GM18505 (cell line): ENCODE data around the gene TSHZ2.
"Not testable (repeated sequence)": the region's sequence is repeated elsewhere in the genome, so short reads cannot be mapped to it uniquely, and the experiment has no call there.

Experiments
- ATAC-seq: cut with Tn5 transposase; IDR thresholded peaks from one replicate; pipeline ENCODE4 v1.9.1; 2021; ENCODE audit not compliant: unreplicated experiment
- POLR2A ChIP-seq: IDR thresholded peaks from 4 replicates; pipeline ENCODE4 v1.6.1; 2011; ENCODE audit warnings: borderline replicate concordance; ENCODE audit not compliant: insufficient read depth, insufficient read length; ENCODE audit errors: extremely low read depth

The TSHZ2 gene

GRCh38 chr20:53013847-53014246 lies 41.7 kb downstream of the TSHZ2 start:
- no peak for TF ChIP-seq POLR2A

GRCh38 chr20:53016071-53016470 lies 43.9 kb downstream of the TSHZ2 start:
- no peak for TF ChIP-seq POLR2A
- no peak for ATAC-seq

More at GRCh38 chr20:53013847-53014246, 41.7 kb downstream of the TSHZ2 start:
- no peak for ATAC-seq

- no peak for ATAC-seq
- TF ChIP-seq POLR2A, result no peak
Observed at GRCh38 chr20:53016534-53017042, 44.4 kb downstream of the TSHZ2 start.

DNA sequence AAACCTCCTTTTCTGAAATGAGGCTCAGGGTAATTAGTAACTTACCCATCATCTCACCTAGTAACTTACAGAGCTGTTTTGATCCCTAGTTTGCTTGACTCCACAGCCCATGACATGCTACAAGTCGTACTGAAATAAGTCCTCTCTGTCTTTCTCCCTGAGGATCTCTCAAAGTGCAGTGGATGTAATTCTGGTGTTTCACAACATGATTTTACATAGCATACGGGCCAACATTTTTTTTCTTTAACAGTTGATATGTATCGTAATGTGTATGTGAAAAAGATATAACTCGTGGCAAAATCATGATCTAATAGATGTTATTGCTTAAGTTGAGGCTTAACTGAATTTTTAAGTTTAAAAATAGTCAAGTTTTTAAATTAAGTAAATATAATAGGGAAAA lies 45.0 kb downstream of the TSHZ2 start:
- TF ChIP-seq POLR2A, result no peak
- ATAC-seq, result no peak

DNA sequence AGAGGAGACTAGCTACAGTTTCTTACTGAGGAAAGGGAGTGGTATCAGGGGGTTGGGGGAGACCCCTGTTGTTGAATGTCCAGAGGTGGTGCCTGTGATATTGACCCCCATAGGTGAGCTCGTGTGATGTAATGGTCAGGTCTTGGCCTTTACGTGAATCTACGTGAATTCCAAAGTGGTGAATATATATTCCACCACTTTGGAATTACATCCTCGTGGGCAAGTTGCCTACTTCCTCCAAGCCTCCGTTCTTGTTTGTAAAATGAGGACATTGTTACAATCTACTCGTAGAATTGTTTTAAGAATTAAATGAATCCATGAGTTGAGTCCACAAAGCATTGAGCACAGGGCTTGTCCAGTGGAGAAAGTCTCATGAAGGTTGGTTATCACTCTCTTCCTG lies 47.3 kb downstream of the TSHZ2 start:
- TF ChIP-seq POLR2A, result no peak
- ATAC-seq, result no peak

- no peak for ATAC-seq
- no peak for TF ChIP-seq POLR2A
Observed at GRCh38 chr20:53020376-53020775, 48.2 kb downstream of the TSHZ2 start.

GRCh38 chr20:53020834-53021233 lies 48.7 kb downstream of the TSHZ2 start:
- ATAC-seq, result no peak
- no peak for TF ChIP-seq POLR2A

GRCh38 chr20:53021934-53022333 lies 49.8 kb downstream of the TSHZ2 start:
- TF ChIP-seq POLR2A, result no peak
- ATAC-seq, result no peak

DNA sequence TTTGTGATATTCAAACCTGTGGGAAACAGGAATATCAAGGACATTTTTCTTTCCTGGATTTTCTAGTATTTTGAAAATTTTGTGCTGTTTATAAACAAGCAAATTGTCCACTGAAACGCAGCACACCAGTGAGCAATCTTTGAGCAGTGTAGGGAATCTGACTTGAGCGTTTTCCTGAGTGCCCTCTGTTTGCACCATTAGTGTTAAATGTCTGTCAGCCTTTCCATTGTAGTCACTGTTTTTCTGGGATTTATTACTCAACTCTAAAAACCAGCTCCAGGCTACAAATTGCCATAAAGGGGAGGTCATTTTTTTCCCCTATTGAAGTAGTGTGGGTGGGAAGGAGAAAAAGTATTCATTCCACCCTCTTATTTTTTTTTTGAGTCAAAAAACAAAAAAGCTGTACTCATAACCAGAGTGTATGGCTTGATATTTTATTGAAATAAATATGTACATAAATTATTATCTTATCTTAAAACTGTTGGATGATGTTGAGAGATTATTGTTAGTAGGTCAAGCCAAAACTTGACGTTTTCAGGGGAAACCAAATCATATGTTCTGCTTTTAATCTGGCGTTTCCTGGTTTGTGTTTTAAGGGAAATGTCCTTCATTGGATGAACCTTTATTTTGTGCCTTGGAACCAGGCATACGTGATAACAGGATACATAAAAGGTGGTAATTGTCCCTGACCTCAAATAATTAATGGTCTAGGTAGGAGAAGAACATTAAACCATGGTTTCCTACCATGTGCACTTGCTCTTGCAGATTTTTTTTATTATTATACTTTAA lies 51.8 kb downstream of the TSHZ2 start:
- no peak for TF ChIP-seq POLR2A
- ATAC-seq, result no peak

GRCh38 chr20:53024653-53025052 lies 52.5 kb downstream of the TSHZ2 start:
- ATAC-seq, result not testable (repeated sequence)

DNA sequence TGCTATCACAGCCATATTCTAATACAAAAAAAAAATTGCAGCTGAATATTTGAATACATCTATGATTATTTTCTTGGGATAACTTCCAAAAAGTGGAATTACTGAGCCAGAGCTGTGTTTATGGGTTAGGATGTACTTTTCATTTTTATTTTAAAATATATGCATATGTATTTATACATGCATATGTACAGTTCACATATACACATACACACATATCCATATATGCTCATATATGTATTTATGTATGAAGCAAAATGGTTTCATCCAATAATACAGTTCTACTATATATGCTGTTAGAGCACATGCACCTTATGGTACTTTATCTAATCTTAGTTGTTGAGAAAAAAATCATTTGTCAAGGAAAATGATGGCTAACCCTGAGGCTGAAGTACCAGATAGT lies 54.9 kb downstream of the TSHZ2 start:
- no peak for ATAC-seq
- TF ChIP-seq POLR2A, result no peak

GRCh38 chr20:53028337-53029007 lies 56.3 kb downstream of the TSHZ2 start:
- TF ChIP-seq POLR2A, result no peak
- no peak for ATAC-seq

DNA sequence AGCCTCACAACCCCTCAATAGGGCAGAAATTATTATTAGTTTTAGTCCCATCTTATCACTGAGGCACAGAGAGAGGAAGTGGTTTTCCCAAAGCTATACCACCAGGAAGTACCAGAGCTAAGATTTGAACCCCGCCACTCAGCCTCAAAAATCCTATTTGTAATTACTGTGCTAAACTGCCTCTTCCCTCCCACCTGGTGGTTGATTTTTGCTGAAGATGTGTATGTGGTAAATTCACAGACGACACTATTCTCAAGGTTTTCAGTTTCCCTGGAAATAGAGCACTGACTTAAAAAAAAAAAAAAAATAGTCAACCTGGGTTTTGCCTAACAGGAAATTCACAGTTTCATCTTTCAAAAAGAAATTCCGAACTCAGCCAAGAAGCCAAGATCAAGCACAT lies 57.9 kb downstream of the TSHZ2 start:
- TF ChIP-seq POLR2A, result no peak
- ATAC-seq, result no peak

GRCh38 chr20:53032046-53032445 lies 59.9 kb downstream of the TSHZ2 start:
- no peak for ATAC-seq
- no peak for TF ChIP-seq POLR2A
